Measurements from ENCODE around the gene IPO4.

DNA sequence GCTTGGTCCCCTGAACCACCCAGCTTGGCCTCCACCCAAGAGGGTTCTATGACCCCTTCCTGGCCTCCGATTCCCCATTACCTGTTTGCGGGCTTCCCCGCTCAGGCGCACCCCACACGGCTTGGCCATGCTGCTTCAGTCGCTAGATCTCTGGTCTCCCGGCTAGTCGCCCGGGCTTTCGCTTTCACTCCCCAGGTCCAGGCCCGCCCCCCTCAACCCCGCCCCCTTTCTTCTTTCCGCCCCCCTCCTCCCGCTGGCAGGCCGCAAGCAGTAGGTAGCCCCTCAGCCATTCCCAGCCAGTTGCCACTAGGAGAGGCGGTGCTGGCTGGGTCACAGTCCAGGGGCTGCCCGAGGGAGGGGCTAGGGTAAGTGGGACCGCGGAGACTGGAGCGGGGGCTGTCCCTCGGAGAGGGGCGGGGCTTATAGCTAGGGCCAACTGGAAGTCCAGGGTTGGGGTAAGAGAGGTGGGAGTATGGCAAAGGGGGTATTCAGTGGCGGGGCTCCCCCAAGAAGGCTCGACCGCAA is 42.1 kb downstream of the IPO4 start, which contains the start of gene PSME2:
- TF ChIP-seq POLR2A (IDR thresholded peaks at IDR 0.05) = peak in 1 of 2 donors; percentile 26
- TF ChIP-seq, protein P1, sequence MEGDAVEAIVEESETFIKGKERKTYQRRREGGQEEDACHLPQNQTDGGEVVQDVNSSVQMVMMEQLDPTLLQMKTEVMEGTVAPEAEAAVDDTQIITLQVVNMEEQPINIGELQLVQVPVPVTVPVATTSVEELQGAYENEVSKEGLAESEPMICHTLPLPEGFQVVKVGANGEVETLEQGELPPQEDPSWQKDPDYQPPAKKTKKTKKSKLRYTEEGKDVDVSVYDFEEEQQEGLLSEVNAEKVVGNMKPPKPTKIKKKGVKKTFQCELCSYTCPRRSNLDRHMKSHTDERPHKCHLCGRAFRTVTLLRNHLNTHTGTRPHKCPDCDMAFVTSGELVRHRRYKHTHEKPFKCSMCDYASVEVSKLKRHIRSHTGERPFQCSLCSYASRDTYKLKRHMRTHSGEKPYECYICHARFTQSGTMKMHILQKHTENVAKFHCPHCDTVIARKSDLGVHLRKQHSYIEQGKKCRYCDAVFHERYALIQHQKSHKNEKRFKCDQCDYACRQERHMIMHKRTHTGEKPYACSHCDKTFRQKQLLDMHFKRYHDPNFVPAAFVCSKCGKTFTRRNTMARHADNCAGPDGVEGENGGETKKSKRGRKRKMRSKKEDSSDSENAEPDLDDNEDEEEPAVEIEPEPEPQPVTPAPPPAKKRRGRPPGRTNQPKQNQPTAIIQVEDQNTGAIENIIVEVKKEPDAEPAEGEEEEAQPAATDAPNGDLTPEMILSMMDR (IDR thresholded peaks at IDR 0.05) = no peak
